Measurements from ENCODE around the gene GOLGA2. TPM values are rescaled to one million over a fixed set of nuclear protein-coding genes. Genes with fewer than 3 reads are reported as not detected.

Gene GOLGA2
- total and polyA plus RNA-seq, 2 of the 13 experiments (the other 11 are each of a cell fraction or from before 2014, with no cell fraction given) = 45.3 to 45.8 TPM

DNA sequence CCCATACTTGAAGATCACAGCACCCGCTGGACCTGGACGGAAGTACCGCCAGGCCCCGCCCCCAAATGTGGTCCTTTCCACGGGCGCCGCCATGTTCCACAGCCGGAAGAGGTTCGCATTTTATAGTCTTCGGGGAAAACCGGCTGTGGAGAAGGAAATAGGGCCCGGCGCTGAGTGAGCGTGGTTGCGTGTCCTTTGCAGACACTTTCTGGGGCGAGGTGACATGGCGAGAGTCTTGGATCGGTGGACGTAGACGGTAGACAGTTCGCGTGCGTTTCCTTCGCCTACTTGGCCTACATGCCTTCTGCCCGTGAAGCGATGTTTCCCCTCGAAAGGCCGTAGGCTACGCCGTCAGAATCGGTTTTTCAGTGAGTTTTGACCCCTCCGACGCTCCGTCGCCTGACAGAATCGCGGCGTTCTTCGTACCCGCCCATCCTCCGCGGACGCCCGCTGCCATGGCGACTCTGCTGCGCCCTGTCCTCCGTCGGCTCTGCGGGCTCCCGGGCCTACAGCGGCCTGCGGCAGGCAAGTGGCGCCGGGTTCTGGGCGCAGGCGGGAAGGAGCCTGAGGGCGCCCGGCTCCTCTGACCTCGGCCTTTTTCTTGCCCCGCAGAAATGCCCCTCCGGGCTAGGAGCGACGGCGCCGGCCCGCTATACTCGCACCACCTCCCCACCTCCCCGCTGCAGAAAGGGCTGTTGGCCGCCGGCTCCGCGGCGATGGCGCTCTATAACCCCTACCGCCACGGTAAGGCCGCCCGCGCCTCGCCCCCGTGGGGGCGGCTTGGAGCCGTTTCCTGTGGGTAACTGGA is 46.8 kb upstream of the GOLGA2 start, which contains the start of the genes COQ4 and TRUB2 (continued):
- TF ChIP-seq, protein P1, sequence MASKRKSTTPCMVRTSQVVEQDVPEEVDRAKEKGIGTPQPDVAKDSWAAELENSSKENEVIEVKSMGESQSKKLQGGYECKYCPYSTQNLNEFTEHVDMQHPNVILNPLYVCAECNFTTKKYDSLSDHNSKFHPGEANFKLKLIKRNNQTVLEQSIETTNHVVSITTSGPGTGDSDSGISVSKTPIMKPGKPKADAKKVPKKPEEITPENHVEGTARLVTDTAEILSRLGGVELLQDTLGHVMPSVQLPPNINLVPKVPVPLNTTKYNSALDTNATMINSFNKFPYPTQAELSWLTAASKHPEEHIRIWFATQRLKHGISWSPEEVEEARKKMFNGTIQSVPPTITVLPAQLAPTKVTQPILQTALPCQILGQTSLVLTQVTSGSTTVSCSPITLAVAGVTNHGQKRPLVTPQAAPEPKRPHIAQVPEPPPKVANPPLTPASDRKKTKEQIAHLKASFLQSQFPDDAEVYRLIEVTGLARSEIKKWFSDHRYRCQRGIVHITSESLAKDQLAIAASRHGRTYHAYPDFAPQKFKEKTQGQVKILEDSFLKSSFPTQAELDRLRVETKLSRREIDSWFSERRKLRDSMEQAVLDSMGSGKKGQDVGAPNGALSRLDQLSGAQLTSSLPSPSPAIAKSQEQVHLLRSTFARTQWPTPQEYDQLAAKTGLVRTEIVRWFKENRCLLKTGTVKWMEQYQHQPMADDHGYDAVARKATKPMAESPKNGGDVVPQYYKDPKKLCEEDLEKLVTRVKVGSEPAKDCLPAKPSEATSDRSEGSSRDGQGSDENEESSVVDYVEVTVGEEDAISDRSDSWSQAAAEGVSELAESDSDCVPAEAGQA (IDR thresholded peaks at IDR 0.05; ENCODE audit: low read depth) = peak; percentile 93
- TF ChIP-seq, protein P1 (CRISPR knock-in tag; IDR thresholded peaks at IDR 0.05; ENCODE audit: borderline replicate concordance) = no peak; the same call in none of the 2 replicates
- TF ChIP-seq ZNF569 (CRISPR knock-in tag; IDR thresholded peaks at IDR 0.05; ENCODE audit: borderline replicate concordance) (no peak), SAP130 (CRISPR knock-in tag; IDR thresholded peaks at IDR 0.05; ENCODE audit: low read depth) (peak; percentile 94), ZNF205 (CRISPR knock-in tag; IDR thresholded peaks at IDR 0.05) (peak; percentile 38; the same call in 1 of the 2 replicates), TBX3 (IDR thresholded peaks at IDR 0.05; ENCODE audit: borderline replicate concordance) (no peak; the same call in 1 of the 2 replicates), TCF7L2 (IDR thresholded peaks at IDR 0.05; ENCODE audit: low read depth, low read length) (no peak), MTF1 (CRISPR knock-in tag; IDR thresholded peaks at IDR 0.05) (no peak), TAF15 (IDR thresholded peaks at IDR 0.05; ENCODE audit: low read depth, low read length, poor library complexity, severe bottlenecking) (no peak), ZNF326 (CRISPR knock-in tag; IDR thresholded peaks at IDR 0.05; ENCODE audit: borderline replicate concordance) (no peak), SPEN (CRISPR knock-in tag; IDR thresholded peaks at IDR 0.05; ENCODE audit: low read depth) (peak; percentile 94), PPARG (CRISPR knock-in tag; conservative IDR thresholded peaks at IDR 0.05) (0 out of 2 replicates have a peak, but pooled peaks have one; percentile 11)
- TF ChIP-seq, protein P2, sequence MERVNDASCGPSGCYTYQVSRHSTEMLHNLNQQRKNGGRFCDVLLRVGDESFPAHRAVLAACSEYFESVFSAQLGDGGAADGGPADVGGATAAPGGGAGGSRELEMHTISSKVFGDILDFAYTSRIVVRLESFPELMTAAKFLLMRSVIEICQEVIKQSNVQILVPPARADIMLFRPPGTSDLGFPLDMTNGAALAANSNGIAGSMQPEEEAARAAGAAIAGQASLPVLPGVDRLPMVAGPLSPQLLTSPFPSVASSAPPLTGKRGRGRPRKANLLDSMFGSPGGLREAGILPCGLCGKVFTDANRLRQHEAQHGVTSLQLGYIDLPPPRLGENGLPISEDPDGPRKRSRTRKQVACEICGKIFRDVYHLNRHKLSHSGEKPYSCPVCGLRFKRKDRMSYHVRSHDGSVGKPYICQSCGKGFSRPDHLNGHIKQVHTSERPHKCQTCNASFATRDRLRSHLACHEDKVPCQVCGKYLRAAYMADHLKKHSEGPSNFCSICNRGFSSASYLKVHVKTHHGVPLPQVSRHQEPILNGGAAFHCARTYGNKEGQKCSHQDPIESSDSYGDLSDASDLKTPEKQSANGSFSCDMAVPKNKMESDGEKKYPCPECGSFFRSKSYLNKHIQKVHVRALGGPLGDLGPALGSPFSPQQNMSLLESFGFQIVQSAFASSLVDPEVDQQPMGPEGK (CRISPR knock-in tag; IDR thresholded peaks at IDR 0.05) = peak; percentile 36; the same call in 1 of the 2 replicates
- TF ChIP-seq, protein P3, sequence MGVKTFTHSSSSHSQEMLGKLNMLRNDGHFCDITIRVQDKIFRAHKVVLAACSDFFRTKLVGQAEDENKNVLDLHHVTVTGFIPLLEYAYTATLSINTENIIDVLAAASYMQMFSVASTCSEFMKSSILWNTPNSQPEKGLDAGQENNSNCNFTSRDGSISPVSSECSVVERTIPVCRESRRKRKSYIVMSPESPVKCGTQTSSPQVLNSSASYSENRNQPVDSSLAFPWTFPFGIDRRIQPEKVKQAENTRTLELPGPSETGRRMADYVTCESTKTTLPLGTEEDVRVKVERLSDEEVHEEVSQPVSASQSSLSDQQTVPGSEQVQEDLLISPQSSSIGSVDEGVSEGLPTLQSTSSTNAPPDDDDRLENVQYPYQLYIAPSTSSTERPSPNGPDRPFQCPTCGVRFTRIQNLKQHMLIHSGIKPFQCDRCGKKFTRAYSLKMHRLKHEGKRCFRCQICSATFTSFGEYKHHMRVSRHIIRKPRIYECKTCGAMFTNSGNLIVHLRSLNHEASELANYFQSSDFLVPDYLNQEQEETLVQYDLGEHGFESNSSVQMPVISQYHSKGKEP (CRISPR knock-in tag; IDR thresholded peaks at IDR 0.05) = no peak
- TF ChIP-seq, protein P4, sequence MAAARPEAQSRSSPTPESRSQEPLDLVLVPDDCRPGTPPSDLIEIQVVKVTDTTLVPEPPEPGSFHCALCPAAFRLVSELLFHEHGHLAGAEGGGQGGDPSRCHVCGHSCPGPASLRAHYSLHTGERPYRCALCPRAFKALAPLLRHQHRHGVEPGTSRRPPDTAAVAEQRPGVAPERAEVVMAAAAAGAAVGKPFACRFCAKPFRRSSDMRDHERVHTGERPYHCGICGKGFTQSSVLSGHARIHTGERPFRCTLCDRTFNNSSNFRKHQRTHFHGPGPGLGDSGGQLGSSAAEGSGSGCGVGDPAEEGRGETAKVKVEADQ (CRISPR knock-in tag; IDR thresholded peaks at IDR 0.05; ENCODE audit: borderline replicate concordance) = no peak; the same call in 1 of the 2 replicates
- TF ChIP-seq, protein P5, sequence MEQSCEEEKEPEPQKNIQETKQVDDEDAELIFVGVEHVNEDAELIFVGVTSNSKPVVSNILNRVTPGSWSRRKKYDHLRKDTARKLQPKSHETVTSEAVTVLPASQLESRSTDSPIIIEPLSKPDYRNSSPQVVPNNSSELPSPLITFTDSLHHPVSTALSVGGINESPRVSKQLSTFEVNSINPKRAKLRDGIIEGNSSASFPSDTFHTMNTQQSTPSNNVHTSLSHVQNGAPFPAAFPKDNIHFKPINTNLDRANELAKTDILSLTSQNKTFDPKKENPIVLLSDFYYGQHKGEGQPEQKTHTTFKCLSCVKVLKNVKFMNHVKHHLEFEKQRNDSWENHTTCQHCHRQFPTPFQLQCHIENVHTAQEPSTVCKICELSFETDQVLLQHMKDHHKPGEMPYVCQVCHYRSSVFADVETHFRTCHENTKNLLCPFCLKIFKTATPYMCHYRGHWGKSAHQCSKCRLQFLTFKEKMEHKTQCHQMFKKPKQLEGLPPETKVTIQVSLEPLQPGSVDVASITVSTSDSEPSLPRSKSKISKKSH (CRISPR knock-in tag; IDR thresholded peaks at IDR 0.05; ENCODE audit: borderline replicate concordance) = peak; percentile 78; the same call in 1 of the 2 replicates

Data from HepG2 (cell line).